ENCODE data around the gene PEX5L. TPM values are rescaled to one million over a fixed set of nuclear protein-coding genes. Genes with fewer than 3 reads are reported as not detected.

Gene PEX5L
- polyA plus RNA-seq, 1 of the 3 experiments (the other 2 are of a cell fraction): not detected

GRCh38 chr3:179775416-179776122 lies 261.2 kb downstream of the PEX5L start:
- H4K20me1 ChIP-seq (ENCODE audit: insufficient read depth): no peaks in the 10 kb centered on the region
- CTCF ChIA-PET: no interaction called here
- POLR2A ChIA-PET: no interaction called here
- WGBS (ENCODE audit: low lambda C conversion rate): 93% methylated on average over 7 of the region's 28 CpGs
- H3K27ac ChIP-seq (ENCODE audit: low read depth in 2 of 2, low read length in 1 of 2): no peak overlapping the region
- H3K4me2 ChIP-seq: no peak overlapping the region
- no peak for DNase-seq
- no peaks in the 10 kb centered on the region for H3K79me2 ChIP-seq (ENCODE audit: insufficient read depth)
- no peak overlapping the region for H3K4me3 ChIP-seq (ENCODE audit: low read depth in 2 of 2, low read length in 1 of 2)
- TF ChIP-seq NRF1 (IDR thresholded peaks at IDR 0.05; ENCODE audit: low read depth, low read length): no peak
- no peak for TF ChIP-seq RAD21 (IDR thresholded peaks at IDR 0.05; ENCODE audit: low read length)
- no peak for TF ChIP-seq PBX3 (IDR thresholded peaks at IDR 0.05)
- no peak for TF ChIP-seq TAF1 (IDR thresholded peaks at IDR 0.05; ENCODE audit: borderline replicate concordance, low read depth, low read length)
- TF ChIP-seq RFX5 (IDR thresholded peaks at IDR 0.05; ENCODE audit: low read length): no peak
- no peak for TF ChIP-seq SMC3 (IDR thresholded peaks at IDR 0.05; ENCODE audit: low read depth, low read length)
- H3K36me3 ChIP-seq (replicated peaks in 1 of 2; ENCODE audit: control insufficient read depth in 1 of 2, insufficient read depth in 2 of 2, low read length in 1 of 2): peaks cover 17 to 40% of the 10 kb centered on the region in 2 experiments
- no peak overlapping the region for H3K9ac ChIP-seq
- no peaks in the 10 kb centered on the region for H3K27me3 ChIP-seq (ENCODE audit: insufficient read depth)
- H3K9me3 ChIP-seq: no peaks in the 10 kb centered on the region
- H3K4me1 ChIP-seq (ENCODE audit: control insufficient read depth in 1 of 2, insufficient read depth in 2 of 2, low read depth in 1 of 2, low read length in 1 of 2): no peaks in the 10 kb centered on the region
- H3K9me2 ChIP-seq: no peaks in the 10 kb centered on the region
- no peak overlapping the region for H2AFZ ChIP-seq (ENCODE audit: low read depth)
- H3F3A ChIP-seq (replicated peaks; ENCODE audit: insufficient read depth): no peaks in the 10 kb centered on the region

- H4K20me1 ChIP-seq (ENCODE audit: insufficient read depth): no peaks in the 10 kb centered on the region
- H3K4me2 ChIP-seq: no peak overlapping the region
- H3K9me2 ChIP-seq: no peaks in the 10 kb centered on the region
- H3K79me2 ChIP-seq (ENCODE audit: insufficient read depth): no peaks in the 10 kb centered on the region
- peaks cover 7 to 23% of the 10 kb centered on the region in 2 experiments for H3K4me1 ChIP-seq (ENCODE audit: control insufficient read depth in 1 of 2, insufficient read depth in 2 of 2, low read depth in 1 of 2, low read length in 1 of 2)
- H3K27me3 ChIP-seq (ENCODE audit: insufficient read depth): no peaks in the 10 kb centered on the region
- no peaks in the 10 kb centered on the region for H3K9me3 ChIP-seq
- H3K4me3 ChIP-seq (ENCODE audit: low read depth in 2 of 2, low read length in 1 of 2): no peak overlapping the region
- POLR2A ChIA-PET: no interaction called here
- WGBS (ENCODE audit: low lambda C conversion rate): 87% methylated on average over 5 of the region's 5 CpGs
- CTCF ChIA-PET: interaction anchor here (0.6 to 0.9 kb wide), 2 partner anchors 22 to 823 kb away, joined by 3 read pairs; no protein-coding TSS in a partner anchor
- no peak overlapping the region for H3K27ac ChIP-seq (ENCODE audit: low read depth in 2 of 2, low read length in 1 of 2)
- H3F3A ChIP-seq (replicated peaks; ENCODE audit: insufficient read depth): peaks cover 13% of the 10 kb centered on the region
- no peak overlapping the region for H3K9ac ChIP-seq
- TF ChIP-seq USF2 (IDR thresholded peaks at IDR 0.05; ENCODE audit: borderline replicate concordance, low read depth, low read length): no peak
- TF ChIP-seq YY1 (IDR thresholded peaks at IDR 0.05; ENCODE audit: low read depth): no peak
- no peak for TF ChIP-seq MAX (IDR thresholded peaks at IDR 0.05; ENCODE audit: low read depth)
- TF ChIP-seq MEF2A (IDR thresholded peaks at IDR 0.05; ENCODE audit: borderline replicate concordance, low read depth): no peak
- no peak for TF ChIP-seq TAF1 (IDR thresholded peaks at IDR 0.05; ENCODE audit: borderline replicate concordance, low read depth, low read length)
- H2AFZ ChIP-seq (ENCODE audit: low read depth): no peak overlapping the region
- peaks cover 14 to 28% of the 10 kb centered on the region in 2 experiments for H3K36me3 ChIP-seq (replicated peaks in 1 of 2; ENCODE audit: control insufficient read depth in 1 of 2, insufficient read depth in 2 of 2, low read length in 1 of 2)
- DNase-seq: no peak
Measured at GRCh38 chr3:179772297-179772696, 264.4 kb downstream of the PEX5L start.

All from SK-N-SH (cell line).